Testis (tissue), 3 donors: Measurements from ENCODE around the gene SLC30A10. TPM values are rescaled to one million over a fixed set of nuclear protein-coding genes. Genes with fewer than 3 reads are reported as not detected.
"Not testable (repeated sequence)": the region's sequence is repeated elsewhere in the genome, so short reads cannot be mapped to it uniquely, and the experiment has no call there.

Source experiments
- DNase-seq: peaks from one replicate; pipeline ENCODE4 v3.0.0-alpha.2; 2019
- H3K27ac ChIP-seq, 2 donors: fragments of 200-600 bp; sonication (generic); one replicate each; pipeline ENCODE4 v1.5.1; 2019
- H3K27me3 ChIP-seq: fragments of 200-600 bp; sonication (generic); one replicate; pipeline ENCODE4 v1.5.1; 2019
- H3K36me3 ChIP-seq: fragments of 200-600 bp; sonication (generic); one replicate; pipeline ENCODE4 v1.5.1; 2017; ENCODE audit warnings: low read depth; ENCODE audit errors: missing control alignments
- H3K4me1 ChIP-seq: fragments of 200-600 bp; sonication (generic); one replicate; pipeline ENCODE4 v1.5.1; 2019
- H3K4me3 ChIP-seq, 2 donors: fragments of 200-600 bp; sonication (generic); one replicate each; pipeline ENCODE4 v1.5.1; 2017 to 2019
- H3K9me3 ChIP-seq: fragments of 200-600 bp; sonication (generic); one replicate; pipeline ENCODE4 v1.5.1; 2017
- CTCF ChIP-seq, 3 experiments: fragments of 450-650 bp in 2 of 3; fragments of 200-600 bp in 1 of 3; sonication (generic) in 1 of 3; IDR thresholded peaks; one replicate each; pipeline ENCODE4 v1.5.1; 2016 to 2019; ENCODE audit warnings: antibody characterized with exemption in 3 of 3, mild to moderate bottlenecking in 2 of 3, moderate library complexity in 1 of 3
- POLR2A ChIP-seq: fragments of 450-650 bp; IDR thresholded peaks from one replicate; pipeline ENCODE4 v1.6.1; 2017; ENCODE audit warnings: antibody characterized with exemption, mild to moderate bottlenecking, moderate library complexity
- WGBS, 2 donors: methylation state at CpG; one replicate each; pipeline ENCODE4 v1.1.5; 2018; 5-methylcytosine and 5-hydroxymethylcytosine counted together
- intact Hi-C: fragments of 100-400 bp; cut with DNase I; formaldehyde crosslinking; loops from one replicate; pipeline ENCODE4 v1.15.1; 2023; ENCODE audit warnings: low total_unique reads
- polyA plus RNA-seq: library from polyadenylated mRNA; stranded (reverse); fragments of 350-450 nt; fragmentation: Illumina TruSeq; extraction: RNeasy Lipid Tissue Mini Kit (QIAGEN cat#74804); gene quantifications from one replicate; pipeline ENCODE4 v1.2.3, GENCODE V29; 2014; ENCODE audit warnings: low read depth, low replicate concordance; ENCODE audit not compliant: insufficient read depth
- total RNA-seq, 2 donors: library from RNA; depleted of rRNA; stranded (reverse); fragments of >200 nt; gene quantifications; one replicate each; pipeline ENCODE4 v1.2.3, GENCODE V29; 2016

Gene SLC30A10
- total and polyA plus RNA-seq, 3 donors from 2014 or later = 2.2 to 4.0 (median 2.4) TPM

- H3K27ac ChIP-seq = no peak overlapping the region
- H3K4me3 ChIP-seq = no peak overlapping the region
- no peak for DNase-seq
- H3K4me1 ChIP-seq = no peaks in the 10 kb centered on the region
- TF ChIP-seq POLR2A = no peak
- no peak for TF ChIP-seq CTCF (IDR thresholded peaks at IDR 0.05)
- no peaks in the 10 kb centered on the region for H3K27me3 ChIP-seq
- no peaks in the 10 kb centered on the region for H3K9me3 ChIP-seq
- H3K36me3 ChIP-seq = no peaks in the 10 kb centered on the region
- intact Hi-C loops = no loop called here
Observed at GRCh38 chr1:219880765-219881457, 47.4 kb downstream of the SLC30A10 start.

GRCh38 chr1:219876798-219877209 is 51.6 kb downstream of the SLC30A10 start:
- WGBS, 2 donors = 62 to 74% methylated on average over 5 of the region's 5 CpGs
- intact Hi-C loops = no loop called here
- no peaks in the 10 kb centered on the region for H3K27me3 ChIP-seq
- no peak overlapping the region for H3K27ac ChIP-seq
- no peak for DNase-seq
- H3K4me1 ChIP-seq = no peaks in the 10 kb centered on the region
- no peak for TF ChIP-seq CTCF (IDR thresholded peaks at IDR 0.05)
- TF ChIP-seq POLR2A = no peak
- H3K36me3 ChIP-seq = no peaks in the 10 kb centered on the region
- no peaks in the 10 kb centered on the region for H3K9me3 ChIP-seq
- no peak overlapping the region for H3K4me3 ChIP-seq

GRCh38 chr1:219875860-219876259 is 52.5 kb downstream of the SLC30A10 start:
- TF ChIP-seq CTCF (IDR thresholded peaks at IDR 0.05) (no peak), POLR2A (no peak)
- H3K9me3 ChIP-seq = no peaks in the 10 kb centered on the region
- DNase-seq = no peak
- H3K36me3 ChIP-seq = no peaks in the 10 kb centered on the region
- no peaks in the 10 kb centered on the region for H3K27me3 ChIP-seq
- 57 to 69% methylated on average over 3 of the region's 3 CpGs for WGBS, 2 donors
- no peak overlapping the region for H3K27ac ChIP-seq
- intact Hi-C loops = no loop called here
- no peak overlapping the region for H3K4me3 ChIP-seq
- H3K4me1 ChIP-seq = no peaks in the 10 kb centered on the region

GRCh38 chr1:219872538-219872937 is 55.8 kb downstream of the SLC30A10 start:
- H3K36me3 ChIP-seq, H3K27me3 ChIP-seq, H3K4me1 ChIP-seq, H3K4me3 ChIP-seq, H3K27ac ChIP-seq, intact Hi-C loops, H3K9me3 ChIP-seq, DNase-seq: not testable (repeated sequence)
- 82 to 94% methylated on average over 1 of the region's 1 CpG for WGBS, 2 donors

- no peaks in the 10 kb centered on the region for H3K27me3 ChIP-seq
- H3K9me3 ChIP-seq = no peaks in the 10 kb centered on the region
- intact Hi-C loops = no loop called here
- no peak overlapping the region for H3K27ac ChIP-seq
- WGBS, 2 donors = 57 to 61% methylated on average over 3 of the region's 3 CpGs
- H3K4me1 ChIP-seq = no peaks in the 10 kb centered on the region
- DNase-seq = no peak
- no peak overlapping the region for H3K4me3 ChIP-seq
- TF ChIP-seq POLR2A (no peak), CTCF (IDR thresholded peaks at IDR 0.05) (no peak)
- H3K36me3 ChIP-seq = no peaks in the 10 kb centered on the region
Observed at GRCh38 chr1:219871427-219872057, 56.8 kb downstream of the SLC30A10 start.

- H3K4me3 ChIP-seq, H3K4me1 ChIP-seq, H3K36me3 ChIP-seq, H3K27ac ChIP-seq, intact Hi-C loops, H3K27me3 ChIP-seq, DNase-seq, H3K9me3 ChIP-seq: not testable (repeated sequence)
- WGBS, 2 donors = 100% methylated on average over 2 of the region's 3 CpGs
Observed at GRCh38 chr1:219868615-219869014, 59.7 kb downstream of the SLC30A10 start.
